ENCODE measurements around the gene CLTRN.
"Not testable (repeated sequence)": the region's sequence is repeated elsewhere in the genome, so short reads cannot be mapped to it uniquely, and the experiment has no call there.

The CLTRN gene

DNA sequence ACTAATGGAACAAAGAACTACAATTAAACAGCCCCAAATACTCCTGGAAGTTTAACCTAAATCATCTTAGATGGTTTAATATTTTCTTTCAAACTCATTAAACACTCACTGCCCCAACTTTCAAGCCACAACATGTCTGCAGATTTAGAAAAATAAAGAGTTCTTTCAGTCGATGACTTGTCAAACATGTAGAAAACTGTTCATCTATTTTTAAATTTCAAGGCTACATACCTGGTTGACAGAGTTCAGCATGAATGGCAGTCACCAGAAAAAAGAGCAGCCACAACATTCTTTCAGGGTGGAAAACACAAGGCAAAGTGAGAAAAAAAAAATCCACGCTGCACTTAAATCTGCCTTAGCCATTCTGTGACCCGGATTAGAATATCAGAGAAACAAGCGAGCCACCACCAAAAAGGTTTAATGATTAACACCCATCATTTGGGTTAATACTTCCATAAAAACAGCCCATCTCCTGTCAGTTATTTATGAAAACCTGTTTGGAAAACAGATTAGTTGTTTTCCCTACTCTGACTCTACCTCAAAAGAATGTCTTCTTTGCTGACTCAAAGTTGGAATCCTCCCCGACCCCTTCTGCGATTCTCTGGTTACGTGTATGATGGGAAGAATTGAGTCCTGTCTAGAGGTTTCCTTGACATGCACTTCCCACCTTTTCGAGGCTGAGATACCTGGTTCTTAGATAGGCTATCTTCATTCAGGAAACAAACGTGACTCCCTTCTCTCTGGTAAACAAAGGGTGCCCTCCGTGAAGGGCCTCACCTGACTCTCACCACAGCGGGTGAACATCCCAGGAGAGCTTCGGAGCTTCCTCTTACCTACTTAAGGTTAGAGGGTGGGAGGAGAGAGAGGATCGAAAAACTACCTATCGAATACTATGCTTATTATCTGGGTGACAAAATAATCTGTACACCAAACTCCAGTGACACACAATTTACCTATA is at the start of gene CLTRN:
CLTRN (minus strand) TSS at position 319 of the 958 bp plus-strand sequence; CDS start at position 289, 30 bp downstream.
- no peaks in the 10 kb centered on the region for H3K36me3 ChIP-seq (ENCODE audit: control insufficient read depth in 2 of 2, insufficient read depth in 2 of 2, low read length in 2 of 2)
- no peak within 1 kb of the TSS for H3K27ac ChIP-seq (ENCODE audit: low read depth in 2 of 2, low read length in 2 of 2)
- no peaks in the 10 kb centered on the region for H3K4me1 ChIP-seq (ENCODE audit: control insufficient read depth in 2 of 2, insufficient read depth in 2 of 2, low read length in 2 of 2)
- H3K4me3 ChIP-seq (ENCODE audit: low read length in 2 of 2), result no peak within 1 kb of the TSS
- H3K27me3 ChIP-seq (ENCODE audit: control insufficient read depth in 2 of 2, insufficient read depth in 2 of 2, low read length in 2 of 2), result peaks cover 20 to 25% of the 10 kb centered on the region in 2 donors
- H3K9ac ChIP-seq (ENCODE audit: low read depth in 1 of 2, low read length in 2 of 2), result no peak within 1 kb of the TSS
- no peaks in the 10 kb centered on the region for H3K9me3 ChIP-seq (ENCODE audit: control insufficient read depth in 2 of 2, low read length in 2 of 2)

DNA sequence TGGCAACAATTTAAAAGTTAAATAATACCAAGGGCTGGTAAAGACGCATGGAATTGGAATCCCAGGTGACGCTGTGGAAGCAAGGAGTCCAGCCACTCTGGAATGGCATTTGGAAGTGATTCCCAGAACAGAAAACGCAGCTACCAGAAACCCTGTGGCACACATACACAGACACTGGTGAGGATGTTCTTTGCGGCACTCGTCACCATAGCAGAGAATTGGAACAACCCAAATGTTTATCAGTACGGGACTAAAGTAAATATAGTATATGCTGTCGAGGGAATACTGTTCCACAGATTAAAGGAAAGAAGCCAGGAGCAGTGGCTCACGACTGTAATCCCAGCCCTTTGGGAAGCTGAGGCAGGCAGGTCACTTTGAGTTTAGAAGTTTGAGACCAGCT is 39.7 kb upstream of the CLTRN start:
- H3K4me3 ChIP-seq (ENCODE audit: low read length in 2 of 2); H3K27ac ChIP-seq (ENCODE audit: low read depth in 2 of 2, low read length in 2 of 2); H3K9me3 ChIP-seq (ENCODE audit: control insufficient read depth in 2 of 2, low read length in 2 of 2); H3K4me1 ChIP-seq (ENCODE audit: control insufficient read depth in 2 of 2, insufficient read depth in 2 of 2, low read length in 2 of 2); H3K9ac ChIP-seq (ENCODE audit: low read depth in 1 of 2, low read length in 2 of 2); H3K36me3 ChIP-seq (ENCODE audit: control insufficient read depth in 2 of 2, insufficient read depth in 2 of 2, low read length in 2 of 2); H3K27me3 ChIP-seq (ENCODE audit: control insufficient read depth in 2 of 2, insufficient read depth in 2 of 2, low read length in 2 of 2): not testable (repeated sequence)

DNA sequence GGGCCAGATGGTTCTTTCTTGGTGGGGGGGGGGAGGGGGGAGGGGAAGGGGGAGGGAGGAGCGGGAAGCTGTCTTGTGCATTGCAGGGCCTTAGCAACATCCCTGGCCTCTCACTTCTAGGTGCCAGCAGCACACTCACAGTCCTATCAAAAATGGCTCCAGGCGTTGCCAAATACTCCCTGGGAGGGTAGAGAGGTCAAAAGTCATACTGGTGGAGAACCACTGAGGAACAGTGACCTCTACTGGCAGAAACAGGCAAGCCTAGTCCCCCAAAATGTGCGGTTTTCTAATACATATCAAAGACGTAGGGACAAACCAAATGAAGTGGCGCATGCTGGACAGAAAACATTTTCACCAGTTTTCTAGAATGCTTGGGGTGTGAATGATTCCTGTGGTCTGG is 39.2 kb upstream of the CLTRN start:
- H3K27ac ChIP-seq (ENCODE audit: low read depth in 2 of 2, low read length in 2 of 2); H3K9me3 ChIP-seq (ENCODE audit: control insufficient read depth in 2 of 2, low read length in 2 of 2); H3K36me3 ChIP-seq (ENCODE audit: control insufficient read depth in 2 of 2, insufficient read depth in 2 of 2, low read length in 2 of 2); H3K4me3 ChIP-seq (ENCODE audit: low read length in 2 of 2); H3K27me3 ChIP-seq (ENCODE audit: control insufficient read depth in 2 of 2, insufficient read depth in 2 of 2, low read length in 2 of 2); H3K9ac ChIP-seq (ENCODE audit: low read depth in 1 of 2, low read length in 2 of 2); H3K4me1 ChIP-seq (ENCODE audit: control insufficient read depth in 2 of 2, insufficient read depth in 2 of 2, low read length in 2 of 2): not testable (repeated sequence)

DNA sequence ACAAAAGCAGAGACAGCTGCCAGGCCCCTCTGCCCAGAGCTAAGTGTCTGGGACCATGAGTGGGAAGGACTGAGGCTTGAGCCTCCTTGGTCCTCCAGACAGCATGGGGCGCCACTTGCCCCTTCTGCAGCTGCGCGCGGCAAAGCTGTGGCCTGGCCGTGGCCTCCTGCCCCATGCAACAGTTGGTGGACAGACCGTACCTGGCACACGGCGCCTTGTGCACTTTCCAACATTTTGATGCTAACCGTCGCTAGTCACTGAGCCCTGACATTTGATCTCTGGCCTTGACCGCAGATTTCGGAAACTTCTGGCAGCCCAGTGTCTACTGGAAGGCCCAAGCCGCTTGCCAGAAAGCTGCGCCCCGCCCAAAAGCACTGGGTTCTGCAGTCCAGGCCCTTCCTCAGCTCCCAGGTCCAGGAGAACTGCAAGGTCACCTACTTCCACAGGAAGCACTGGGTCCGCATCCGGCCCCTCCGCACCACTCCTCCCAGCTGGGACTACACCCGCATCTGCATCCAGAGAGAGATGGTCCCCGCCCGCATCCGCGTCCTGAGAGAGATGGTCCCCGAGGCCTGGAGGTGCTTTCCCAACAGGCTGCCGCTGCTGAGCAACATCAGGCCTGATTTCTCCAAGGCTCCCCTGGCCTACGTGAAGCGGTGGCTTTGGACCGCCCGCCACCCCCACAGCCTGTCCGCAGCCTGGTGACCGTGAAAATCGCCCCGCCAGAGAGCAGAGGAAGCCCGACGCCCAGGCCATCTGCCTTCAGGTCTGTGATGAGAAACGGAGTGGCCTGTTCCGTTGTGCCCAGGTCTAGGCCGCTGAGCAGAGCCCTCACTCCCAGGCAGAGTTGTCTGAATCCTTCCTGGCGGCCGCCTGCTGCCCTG is 38.1 kb upstream of the CLTRN start:
- H3K9ac ChIP-seq (ENCODE audit: low read depth in 1 of 2, low read length in 2 of 2), result no peak overlapping the region

DNA sequence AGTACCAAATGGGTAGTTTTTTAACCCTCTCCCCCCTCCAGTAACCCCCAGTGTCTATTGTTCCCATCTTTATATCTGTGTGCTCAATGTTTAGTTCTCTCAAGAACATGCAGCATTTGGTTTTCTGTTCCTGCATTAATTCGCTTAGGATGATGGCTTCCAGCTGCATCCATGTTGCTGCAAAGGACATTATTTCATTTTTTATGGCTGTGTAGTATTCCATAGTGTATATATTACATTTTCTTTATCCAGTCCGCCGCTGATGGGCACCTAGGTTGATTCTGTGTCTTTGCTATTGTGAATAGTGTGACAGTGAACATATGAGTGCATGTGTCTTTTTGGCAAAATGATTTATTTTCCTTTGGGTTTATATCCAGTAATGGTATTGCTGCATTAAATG is 31.9 kb upstream of the CLTRN start:
- Histone ChIP-seq H3K4me1 (ENCODE audit: control insufficient read depth in 2 of 2, insufficient read depth in 2 of 2, low read length in 2 of 2) (no peaks in the 10 kb centered on the region), H3K27me3 (ENCODE audit: control insufficient read depth in 2 of 2, insufficient read depth in 2 of 2, low read length in 2 of 2) (no peaks in the 10 kb centered on the region), H3K9ac (ENCODE audit: low read depth in 1 of 2, low read length in 2 of 2) (no peak overlapping the region), H3K27ac (ENCODE audit: low read depth in 2 of 2, low read length in 2 of 2) (no peak overlapping the region), H3K4me3 (ENCODE audit: low read length in 2 of 2) (no peak overlapping the region), H3K9me3 (ENCODE audit: control insufficient read depth in 2 of 2, low read length in 2 of 2) (no peaks in the 10 kb centered on the region), H3K36me3 (ENCODE audit: control insufficient read depth in 2 of 2, insufficient read depth in 2 of 2, low read length in 2 of 2) (peaks cover 17 to 26% of the 10 kb centered on the region in 2 donors)

More for the DNA sequence above, 38.1 kb upstream of the CLTRN start:
- Histone ChIP-seq H3K9me3 (ENCODE audit: control insufficient read depth in 2 of 2, low read length in 2 of 2) (no peaks in the 10 kb centered on the region), H3K4me1 (ENCODE audit: control insufficient read depth in 2 of 2, insufficient read depth in 2 of 2, low read length in 2 of 2) (no peaks in the 10 kb centered on the region), H3K4me3 (ENCODE audit: low read length in 2 of 2) (no peak overlapping the region), H3K27ac (ENCODE audit: low read depth in 2 of 2, low read length in 2 of 2) (no peak overlapping the region), H3K27me3 (ENCODE audit: control insufficient read depth in 2 of 2, insufficient read depth in 2 of 2, low read length in 2 of 2) (no peaks in the 10 kb centered on the region), H3K36me3 (ENCODE audit: control insufficient read depth in 2 of 2, insufficient read depth in 2 of 2, low read length in 2 of 2) (peaks cover 3% of the 10 kb centered on the region in 2 donors)

GRCh38 chrX:15694941-15695451 is 30.4 kb upstream of the CLTRN start:
- H3K36me3 ChIP-seq (ENCODE audit: control insufficient read depth in 2 of 2, insufficient read depth in 2 of 2, low read length in 2 of 2), result peaks cover 21 to 31% of the 10 kb centered on the region in 2 donors
- H3K27me3 ChIP-seq (ENCODE audit: control insufficient read depth in 2 of 2, insufficient read depth in 2 of 2, low read length in 2 of 2), result no peaks in the 10 kb centered on the region
- no peaks in the 10 kb centered on the region for H3K4me1 ChIP-seq (ENCODE audit: control insufficient read depth in 2 of 2, insufficient read depth in 2 of 2, low read length in 2 of 2)
- H3K27ac ChIP-seq (ENCODE audit: low read depth in 2 of 2, low read length in 2 of 2), result no peak overlapping the region
- no peak overlapping the region for H3K4me3 ChIP-seq (ENCODE audit: low read length in 2 of 2)
- H3K9me3 ChIP-seq (ENCODE audit: control insufficient read depth in 2 of 2, low read length in 2 of 2), result no peaks in the 10 kb centered on the region
- no peak overlapping the region for H3K9ac ChIP-seq (ENCODE audit: low read depth in 1 of 2, low read length in 2 of 2)

- H3K4me1 ChIP-seq (ENCODE audit: control insufficient read depth in 2 of 2, insufficient read depth in 2 of 2, low read length in 2 of 2), result no peaks in the 10 kb centered on the region
- no peak overlapping the region for H3K4me3 ChIP-seq (ENCODE audit: low read length in 2 of 2)
- no peaks in the 10 kb centered on the region for H3K9me3 ChIP-seq (ENCODE audit: control insufficient read depth in 2 of 2, low read length in 2 of 2)
- no peak overlapping the region for H3K9ac ChIP-seq (ENCODE audit: low read depth in 1 of 2, low read length in 2 of 2)
- H3K27me3 ChIP-seq (ENCODE audit: control insufficient read depth in 2 of 2, insufficient read depth in 2 of 2, low read length in 2 of 2), result no peaks in the 10 kb centered on the region
- H3K36me3 ChIP-seq (ENCODE audit: control insufficient read depth in 2 of 2, insufficient read depth in 2 of 2, low read length in 2 of 2), result peaks cover 10 to 14% of the 10 kb centered on the region in 2 donors
- no peak overlapping the region for H3K27ac ChIP-seq (ENCODE audit: low read depth in 2 of 2, low read length in 2 of 2)
These were observed 22.4 kb upstream of the CLTRN start for GRCh38 chrX:15686818-15687685.

DNA sequence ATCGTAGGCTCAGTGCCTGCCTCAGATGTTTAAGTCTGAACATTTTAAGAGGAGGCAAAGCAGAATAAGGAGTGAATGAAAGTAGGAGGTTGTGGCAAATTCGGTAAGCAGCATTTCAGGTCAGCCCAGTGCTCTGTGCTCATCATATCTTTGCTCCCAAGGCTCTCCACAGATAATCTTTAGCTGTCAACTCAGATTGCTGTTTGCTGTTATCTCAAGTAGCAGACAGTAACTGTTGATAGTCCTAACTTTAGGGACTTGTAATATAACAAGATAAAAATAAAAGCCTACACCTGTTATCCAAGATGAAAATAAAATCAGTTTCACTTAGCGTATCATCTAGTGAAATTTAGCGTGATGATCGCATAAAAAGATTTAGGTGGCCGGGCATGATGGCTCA is 18.6 kb upstream of the CLTRN start:
- Histone ChIP-seq H3K4me3 (ENCODE audit: low read length in 2 of 2) (no peak overlapping the region), H3K4me1 (ENCODE audit: control insufficient read depth in 2 of 2, insufficient read depth in 2 of 2, low read length in 2 of 2) (no peaks in the 10 kb centered on the region), H3K27me3 (ENCODE audit: control insufficient read depth in 2 of 2, insufficient read depth in 2 of 2, low read length in 2 of 2) (no peaks in the 10 kb centered on the region), H3K36me3 (ENCODE audit: control insufficient read depth in 2 of 2, insufficient read depth in 2 of 2, low read length in 2 of 2) (peaks cover 8 to 9% of the 10 kb centered on the region in 2 donors), H3K27ac (ENCODE audit: low read depth in 2 of 2, low read length in 2 of 2) (no peak overlapping the region), H3K9me3 (ENCODE audit: control insufficient read depth in 2 of 2, low read length in 2 of 2) (no peaks in the 10 kb centered on the region), H3K9ac (ENCODE audit: low read depth in 1 of 2, low read length in 2 of 2) (no peak overlapping the region)

- H3K27ac ChIP-seq (ENCODE audit: low read depth in 2 of 2, low read length in 2 of 2), result no peak overlapping the region
- no peak overlapping the region for H3K4me3 ChIP-seq (ENCODE audit: low read length in 2 of 2)
- no peaks in the 10 kb centered on the region for H3K27me3 ChIP-seq (ENCODE audit: control insufficient read depth in 2 of 2, insufficient read depth in 2 of 2, low read length in 2 of 2)
- H3K36me3 ChIP-seq (ENCODE audit: control insufficient read depth in 2 of 2, insufficient read depth in 2 of 2, low read length in 2 of 2), result peaks cover 8 to 9% of the 10 kb centered on the region in 2 donors
- H3K4me1 ChIP-seq (ENCODE audit: control insufficient read depth in 2 of 2, insufficient read depth in 2 of 2, low read length in 2 of 2), result peaks cover under 1 to 4% of the 10 kb centered on the region in 2 donors
- H3K9me3 ChIP-seq (ENCODE audit: control insufficient read depth in 2 of 2, low read length in 2 of 2), result no peaks in the 10 kb centered on the region
- H3K9ac ChIP-seq (ENCODE audit: low read depth in 1 of 2, low read length in 2 of 2), result no peak overlapping the region
These were observed 16.8 kb upstream of the CLTRN start for GRCh38 chrX:15681433-15681832.

Data from mucosa of rectum (tissue), 2 donors.